Measurements from ENCODE around the gene EYS.

The EYS gene

DNA sequence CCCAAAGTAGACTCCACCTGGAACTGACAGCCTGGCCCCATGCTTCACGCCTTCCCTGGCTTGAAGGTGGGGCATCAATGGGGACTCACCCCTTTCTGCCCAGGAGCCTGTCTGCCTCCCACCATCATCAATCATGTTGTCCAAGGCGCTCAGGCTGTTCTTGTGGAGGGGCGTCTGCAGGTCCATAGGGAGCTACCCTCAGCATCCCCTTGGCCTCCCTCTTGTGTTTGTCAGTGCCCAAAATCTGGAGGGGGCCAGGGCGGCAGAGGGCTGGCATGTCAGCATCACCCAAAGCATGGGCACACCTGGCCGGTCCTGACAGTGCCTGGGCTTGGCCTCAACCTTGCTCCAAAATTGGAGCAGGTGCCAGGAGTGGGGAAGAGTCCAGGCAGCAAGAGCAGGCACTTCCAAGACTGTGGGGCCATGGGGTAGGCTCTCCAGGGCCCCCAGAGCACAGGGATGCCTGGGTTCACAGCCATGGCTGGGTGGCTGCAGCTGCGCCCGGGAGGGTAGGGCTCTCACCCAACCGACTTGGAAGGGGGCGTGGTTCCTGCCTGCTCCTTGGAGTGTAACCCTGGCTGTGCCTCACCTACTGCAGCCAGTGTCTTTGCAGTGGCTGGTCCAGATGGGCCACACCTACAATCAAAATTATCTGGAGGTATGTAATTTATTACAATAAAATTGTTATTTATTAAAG is 903.4 kb downstream of the EYS start:
- no peak for DNase-seq

DNA sequence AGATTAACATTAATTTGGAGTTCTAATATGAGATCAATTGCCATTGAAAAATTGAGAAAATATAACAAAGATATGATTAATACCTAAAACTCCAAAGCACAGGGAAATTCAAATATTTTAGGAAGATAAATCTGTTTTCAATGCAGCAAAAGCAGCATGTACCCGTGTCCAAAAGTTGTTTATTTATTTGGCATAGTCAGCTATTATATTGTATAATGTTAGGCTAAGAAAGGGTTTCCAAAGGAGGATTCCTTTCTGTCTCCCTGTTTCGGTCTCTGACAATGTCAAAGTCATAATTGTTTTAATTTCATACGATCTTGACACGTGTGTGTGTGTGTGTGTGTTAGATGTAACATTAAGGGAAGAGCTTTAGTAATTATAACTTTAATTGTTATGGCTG is 914.5 kb downstream of the EYS start:
- DNase-seq: no peak

DNA sequence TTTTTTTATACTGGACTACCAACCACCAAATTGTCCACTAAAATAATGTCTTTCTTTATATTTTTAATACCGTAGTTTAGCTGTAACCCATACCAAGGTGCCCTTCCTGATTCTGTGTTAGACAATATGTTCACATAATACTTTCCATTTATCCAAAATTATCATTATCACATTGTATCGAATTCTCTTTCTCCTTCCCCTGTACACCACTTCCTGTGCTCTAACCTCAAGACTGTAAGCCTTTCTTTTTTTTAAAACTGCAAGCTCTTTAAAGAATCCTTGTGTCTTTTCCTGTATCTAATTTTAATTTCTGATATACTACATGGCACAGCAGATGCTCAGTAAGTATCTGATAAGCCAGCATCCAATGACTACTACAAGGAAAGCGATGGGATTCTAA is 917.5 kb downstream of the EYS start:
- DNase-seq: no peak

DNA sequence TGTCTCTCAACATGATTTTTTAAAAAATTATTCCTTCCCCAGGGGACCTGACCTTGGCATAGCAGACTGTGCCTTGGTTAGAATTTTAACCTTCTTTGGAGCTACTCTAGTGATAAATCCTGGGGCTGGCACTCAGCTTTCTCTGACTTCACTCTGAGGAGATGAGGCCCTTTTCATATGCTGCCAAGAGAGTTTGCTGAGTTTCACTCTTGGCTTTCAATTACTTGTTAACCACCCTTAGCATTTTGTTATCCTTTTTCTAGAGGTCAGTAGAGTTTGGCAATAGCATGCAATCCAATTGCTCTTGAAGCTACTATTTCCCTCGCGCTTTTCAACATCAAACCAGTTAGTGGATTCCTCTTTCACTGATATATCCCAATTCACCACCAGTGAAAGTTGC is 920.3 kb downstream of the EYS start:
- no peak for DNase-seq

DNA sequence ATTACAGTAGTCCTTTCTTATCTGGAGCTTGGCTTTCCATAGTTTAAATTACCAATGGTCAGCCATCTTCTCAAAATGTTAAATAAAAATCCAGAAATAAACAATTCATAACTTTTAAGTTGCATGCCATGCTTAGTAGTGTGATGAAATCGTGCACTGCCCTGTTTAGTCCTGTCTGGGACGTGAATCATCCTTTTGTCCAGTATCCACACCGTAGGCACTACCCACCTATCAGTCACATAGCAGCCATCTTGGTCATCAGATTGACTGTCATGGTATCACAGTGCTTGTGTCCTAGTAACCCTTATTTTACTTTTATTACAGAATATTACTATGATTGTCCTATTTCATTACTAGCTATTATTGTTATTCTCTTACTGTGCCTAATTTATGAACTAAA is 924.1 kb downstream of the EYS start:
- no peak for DNase-seq

DNA sequence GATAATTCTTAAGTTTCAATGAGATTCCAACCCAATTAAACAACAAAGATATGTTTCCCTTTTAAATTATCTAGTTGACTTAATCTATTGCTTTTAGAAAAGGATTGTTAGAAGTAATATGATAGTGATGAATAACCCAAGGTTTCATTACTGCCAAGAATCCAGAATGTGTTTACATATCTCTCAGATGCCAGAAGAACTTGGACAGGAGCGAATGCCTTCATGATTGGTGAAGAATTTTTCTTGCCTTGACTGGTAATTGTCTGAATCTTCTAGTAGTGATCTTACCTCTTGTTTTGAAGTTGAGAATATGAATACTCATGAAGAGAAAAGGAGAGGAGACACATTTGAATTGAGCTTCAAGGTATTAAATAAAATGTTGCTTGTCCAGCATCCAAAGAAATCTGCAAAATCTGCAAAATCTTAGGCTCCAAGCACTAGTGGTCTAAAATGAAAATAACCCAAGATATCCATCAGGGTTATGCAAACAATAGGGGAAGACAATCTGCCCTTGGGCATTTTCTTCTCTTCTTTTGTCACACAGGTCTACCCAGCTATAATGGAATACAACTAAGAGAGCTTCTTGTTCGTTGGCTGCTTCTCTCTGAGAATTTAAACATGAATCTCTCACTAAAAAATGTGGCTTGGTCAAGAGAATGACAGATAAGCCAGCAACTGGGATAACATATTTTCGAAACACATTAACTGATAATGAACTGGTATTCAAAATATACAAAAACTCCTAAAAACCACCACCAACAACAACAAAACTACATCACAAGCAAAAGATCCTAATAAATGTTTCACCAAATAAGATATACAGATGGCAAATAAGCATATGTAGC is 928.9 kb downstream of the EYS start:
- no peak for DNase-seq

DNA sequence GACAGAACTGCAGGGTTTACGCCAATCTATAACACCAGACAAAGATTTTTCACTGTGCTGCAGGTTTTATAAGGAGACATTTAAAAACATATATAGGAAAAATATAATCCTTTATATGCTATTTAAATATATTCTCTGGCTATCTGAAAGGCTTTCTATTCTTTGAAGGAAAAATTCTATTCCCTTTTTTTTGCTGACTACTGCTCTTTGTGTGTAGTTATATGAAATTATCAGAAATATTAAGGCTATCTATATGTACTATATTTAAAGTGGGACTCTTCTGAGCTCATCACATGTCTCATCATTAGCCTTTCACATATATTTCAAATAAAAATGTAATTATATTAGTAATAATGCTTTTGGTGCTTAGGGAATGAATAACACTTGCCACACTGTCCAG is 930.7 kb downstream of the EYS start:
- no peak for DNase-seq

DNA sequence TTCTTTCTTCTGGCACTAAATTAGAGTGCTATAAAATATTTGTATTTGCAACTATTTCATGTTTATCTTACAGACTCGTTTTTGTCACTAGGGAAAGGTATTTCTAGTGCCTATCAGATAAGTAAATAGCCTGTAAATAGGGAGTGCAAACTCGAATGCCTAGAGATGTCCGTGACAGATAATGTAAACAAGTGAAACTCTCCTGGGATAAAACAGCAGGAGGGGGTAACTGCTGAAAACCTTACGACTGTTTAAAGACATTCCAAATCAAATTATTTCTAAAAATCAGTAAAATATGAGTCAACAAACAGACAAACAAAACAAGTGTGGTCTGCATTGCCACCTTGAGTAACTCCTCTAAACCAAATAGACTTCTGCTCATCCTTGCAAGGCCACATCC is 932.1 kb downstream of the EYS start:
- no peak for DNase-seq

DNA sequence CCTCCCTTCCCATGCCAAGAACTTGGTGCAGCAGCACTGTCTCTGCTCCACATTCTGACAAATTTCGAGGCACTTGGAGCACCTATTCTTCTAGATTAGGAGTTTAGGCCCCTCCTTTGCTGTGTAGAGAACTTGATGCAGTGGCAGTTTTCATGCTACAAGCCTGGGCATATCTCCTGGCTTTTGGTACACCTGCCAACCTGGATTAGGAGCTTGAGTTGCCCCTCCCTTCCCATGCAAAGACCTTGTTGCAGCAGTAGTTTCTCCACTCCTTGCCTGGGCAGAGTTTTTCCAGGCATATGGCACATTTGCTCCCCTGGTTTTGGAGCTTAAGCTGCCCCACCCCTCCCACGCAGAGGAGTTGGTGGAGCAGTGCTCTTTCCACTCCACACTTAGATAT is 956.1 kb downstream of the EYS start:
- DNase-seq: no peak

DNA sequence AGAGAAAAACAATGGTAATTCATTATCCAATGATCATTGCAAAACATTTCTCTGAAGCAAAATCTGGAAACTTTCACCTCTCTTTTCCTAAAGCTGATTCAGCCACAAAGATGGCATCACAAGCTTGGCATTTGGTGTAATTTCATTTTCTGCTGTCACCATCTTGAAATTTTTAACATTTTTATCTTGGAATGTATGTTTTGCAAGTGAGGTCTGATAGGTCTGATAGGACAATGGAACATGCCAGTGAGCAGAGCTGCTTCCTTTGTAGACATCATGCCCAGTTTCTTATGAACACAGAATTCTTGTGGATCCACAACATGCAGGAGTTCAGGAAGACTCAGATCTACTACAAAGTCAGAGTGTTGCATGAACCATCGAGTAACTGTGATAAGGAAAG is 969.6 kb downstream of the EYS start:
- no peak for DNase-seq

DNA sequence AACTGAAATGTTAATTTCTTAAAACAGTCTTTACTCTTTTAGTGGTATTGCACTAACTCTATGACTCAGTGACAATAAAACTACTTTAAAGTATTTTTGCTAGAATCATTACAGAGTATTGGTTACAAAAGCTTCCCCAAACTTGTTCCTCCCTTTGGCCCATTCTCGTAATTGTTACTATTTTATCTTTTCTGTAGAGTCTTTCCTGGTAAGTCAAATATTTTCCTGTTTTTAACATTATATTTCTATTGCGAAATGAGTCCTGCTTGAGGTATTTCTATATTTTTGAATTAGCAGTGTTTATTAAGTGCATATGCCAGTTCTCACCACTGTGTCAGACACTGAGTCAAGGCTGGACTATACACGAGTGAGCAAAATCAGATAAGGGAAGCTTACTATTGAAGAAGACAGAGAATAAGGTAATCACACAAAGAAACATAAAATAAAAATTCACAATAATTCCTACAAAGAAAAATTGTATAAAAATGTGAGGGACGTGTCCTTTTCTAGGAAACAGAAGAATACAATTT is 970.5 kb downstream of the EYS start:
- no peak for DNase-seq

DNA sequence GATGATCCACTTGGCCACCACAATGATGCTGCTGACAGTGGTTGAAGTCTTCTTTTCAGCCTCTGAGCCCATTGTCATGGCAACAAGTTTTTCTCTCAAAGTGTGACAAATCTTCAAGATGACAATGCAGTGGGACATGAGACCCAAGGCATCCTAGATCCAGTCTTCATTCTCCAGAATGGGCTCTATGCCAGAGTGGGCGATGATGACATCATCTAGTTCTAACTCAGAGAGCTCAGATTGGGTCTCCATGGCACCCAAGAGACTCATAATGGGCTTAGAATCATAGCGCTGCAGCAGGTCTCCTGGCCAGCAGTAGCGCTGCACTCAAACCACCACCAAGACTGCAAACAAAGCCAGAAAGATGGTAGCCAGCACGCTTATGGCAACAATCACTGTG is 973.6 kb downstream of the EYS start:
- DNase-seq: no peak

DNA sequence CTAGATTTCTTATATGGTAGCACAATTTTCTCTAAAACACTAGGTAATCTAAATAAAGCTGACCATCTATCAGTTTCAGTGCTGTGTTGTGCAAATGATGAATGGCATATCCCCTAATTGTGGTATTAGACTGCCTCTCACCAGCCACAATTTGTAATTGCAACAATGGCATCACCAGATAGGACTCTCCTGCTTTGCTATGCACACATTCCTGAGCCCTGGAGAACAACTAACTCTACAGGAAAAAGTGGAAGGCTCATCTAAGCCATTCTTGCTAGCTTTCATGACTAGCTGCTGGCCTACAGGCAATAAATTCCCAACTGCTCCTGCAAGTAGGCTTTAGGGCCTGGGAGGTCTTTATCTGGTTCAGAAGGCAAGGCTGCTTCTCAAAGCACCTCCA is 974.1 kb downstream of the EYS start:
- no peak for DNase-seq

DNA sequence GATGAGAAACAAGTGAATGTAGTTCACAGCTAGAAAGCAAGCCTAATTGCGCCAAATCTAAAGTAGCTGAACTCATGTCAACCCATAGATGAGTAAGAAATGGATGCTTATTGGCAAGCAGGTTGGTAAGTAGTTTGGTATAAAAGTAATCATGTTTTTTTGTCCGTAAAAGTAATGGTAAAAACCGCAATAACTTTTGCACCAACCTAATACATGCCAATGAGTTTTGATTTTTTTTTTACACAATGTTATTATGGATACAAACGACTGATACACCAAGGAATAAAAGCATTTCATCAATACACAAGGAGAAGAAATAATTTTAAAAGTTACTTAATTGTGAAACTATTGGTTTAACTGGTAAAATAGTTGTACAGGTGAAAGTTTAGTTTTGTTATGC is 977.5 kb downstream of the EYS start:
- DNase-seq: no peak

DNA sequence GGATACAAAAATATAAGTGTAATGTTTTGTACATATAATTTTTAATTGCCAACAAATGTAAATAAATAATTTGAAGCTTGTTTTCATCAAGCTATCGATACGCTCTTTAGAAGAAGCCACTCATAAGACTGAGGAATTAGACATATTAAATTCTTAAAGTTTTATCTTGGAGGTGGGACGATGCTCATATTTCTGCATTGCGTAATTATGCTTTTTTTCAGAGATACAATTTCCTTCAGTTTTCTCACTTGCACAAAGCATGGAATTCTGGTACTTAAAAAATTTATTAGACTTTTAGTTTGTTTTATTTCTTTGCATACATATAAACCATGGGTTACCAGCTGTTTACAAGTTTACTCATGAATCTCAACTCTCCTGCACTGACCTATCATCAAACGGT is 980.0 kb downstream of the EYS start:
- no peak for DNase-seq

DNA sequence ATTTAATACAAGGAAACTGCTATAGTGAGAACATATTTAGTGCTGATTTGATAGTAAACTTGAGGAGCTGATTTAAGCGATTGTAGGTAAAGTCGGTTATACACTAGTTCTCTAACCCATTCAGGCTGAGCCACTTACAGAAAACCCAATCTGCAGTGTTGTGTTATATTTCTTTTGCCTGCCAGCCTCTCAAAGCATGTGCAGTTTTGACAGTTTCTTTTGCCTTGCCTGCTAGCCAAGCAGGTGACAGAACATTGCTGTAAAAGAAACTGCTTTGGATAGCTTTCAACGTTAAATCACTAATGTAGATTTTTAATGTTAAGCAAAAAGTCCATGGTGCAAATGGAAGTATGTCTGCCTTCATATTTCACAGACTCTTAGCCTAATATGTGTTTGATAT is 982.9 kb downstream of the EYS start:
- no peak for DNase-seq

DNA sequence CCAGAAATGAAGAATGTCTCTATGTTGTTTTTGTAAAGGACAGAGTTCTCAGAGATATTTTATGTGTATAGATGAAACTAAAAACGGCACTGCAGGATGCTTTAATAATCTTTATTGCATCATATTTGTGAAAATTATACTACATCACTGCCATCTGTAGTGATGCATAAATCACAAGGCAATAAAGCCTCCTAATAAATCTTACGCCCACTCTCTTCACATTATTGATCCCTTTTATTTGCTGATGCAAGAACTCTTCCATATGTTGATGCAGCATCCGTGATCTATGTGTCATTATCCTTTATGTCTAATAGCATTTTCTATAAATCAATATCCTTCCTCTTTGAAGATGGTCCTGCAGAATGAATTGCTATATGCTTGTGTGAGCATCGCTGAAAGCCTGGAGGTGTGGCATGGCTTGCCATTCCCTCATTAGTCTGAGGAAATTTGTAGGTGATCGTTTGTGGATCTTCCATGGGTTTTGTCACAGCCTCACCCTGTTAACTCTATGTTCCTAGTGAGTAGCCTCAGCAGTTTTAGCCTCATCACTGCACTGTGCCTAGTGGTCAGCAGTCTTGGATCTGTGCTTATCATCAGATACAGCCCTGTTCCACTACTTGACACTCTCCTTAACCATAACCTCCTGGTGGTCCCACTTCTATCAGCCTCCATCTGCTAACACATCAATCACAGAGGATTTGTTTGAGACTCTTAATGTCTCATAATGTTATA is 983.5 kb downstream of the EYS start:
- DNase-seq: no peak

DNA sequence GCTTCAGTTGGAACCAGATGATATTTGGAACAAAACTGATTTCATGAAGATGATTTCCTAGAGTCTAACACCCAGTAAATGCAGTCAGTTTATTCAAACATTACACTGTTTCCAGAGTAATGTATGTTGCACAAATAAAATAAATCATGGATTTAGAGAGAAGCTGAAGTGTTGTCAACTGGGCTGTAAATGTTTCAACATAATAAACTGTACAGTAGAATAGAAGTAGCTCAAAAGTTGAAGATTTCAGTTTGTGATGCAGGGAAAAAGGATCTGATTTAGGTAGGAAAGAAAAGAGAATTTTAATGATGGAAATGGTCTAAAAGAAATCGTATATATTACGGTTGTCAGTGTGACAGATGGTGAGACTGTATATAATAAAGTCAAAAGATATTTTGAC is 985.2 kb downstream of the EYS start:
- no peak for DNase-seq

DNA sequence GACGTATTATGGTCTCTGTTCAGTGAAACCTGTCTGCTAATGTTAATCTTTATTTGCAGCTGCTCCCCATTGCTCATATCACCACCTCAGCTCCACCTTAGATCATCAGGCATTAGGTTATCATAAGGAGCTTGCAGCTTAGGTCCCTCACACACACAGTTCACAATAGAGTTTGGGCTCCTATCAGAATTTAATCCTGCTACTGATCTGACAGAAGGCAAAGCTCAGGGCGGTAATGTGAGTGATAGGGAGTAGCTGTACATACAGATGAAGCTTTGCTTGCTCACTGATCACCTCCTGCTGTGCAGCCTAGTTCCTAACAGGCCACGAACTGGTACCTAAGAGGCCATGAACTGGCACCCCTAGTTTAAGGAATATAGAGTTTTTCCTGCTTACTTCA is 989.7 kb downstream of the EYS start:
- DNase-seq: no peak

DNA sequence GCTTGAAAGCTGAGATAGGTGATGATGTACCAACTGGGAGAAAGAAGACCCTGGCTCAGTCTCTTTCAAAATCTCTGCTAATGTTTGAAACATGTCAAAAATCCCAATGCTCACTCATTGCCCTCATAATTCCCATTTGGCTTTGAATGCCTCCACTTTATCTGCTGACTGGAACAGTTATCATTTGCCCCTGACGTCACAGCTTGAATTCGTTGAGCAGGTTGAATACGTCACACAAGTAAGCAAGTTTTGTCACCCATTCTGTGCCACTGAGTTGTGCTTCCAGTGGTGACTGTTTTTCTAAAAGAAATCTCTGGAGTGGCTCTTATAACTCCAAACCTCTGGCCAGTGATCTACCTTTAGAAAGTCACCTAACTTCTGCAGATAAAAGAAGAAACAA is 991.4 kb downstream of the EYS start:
- DNase-seq: no peak

DNA sequence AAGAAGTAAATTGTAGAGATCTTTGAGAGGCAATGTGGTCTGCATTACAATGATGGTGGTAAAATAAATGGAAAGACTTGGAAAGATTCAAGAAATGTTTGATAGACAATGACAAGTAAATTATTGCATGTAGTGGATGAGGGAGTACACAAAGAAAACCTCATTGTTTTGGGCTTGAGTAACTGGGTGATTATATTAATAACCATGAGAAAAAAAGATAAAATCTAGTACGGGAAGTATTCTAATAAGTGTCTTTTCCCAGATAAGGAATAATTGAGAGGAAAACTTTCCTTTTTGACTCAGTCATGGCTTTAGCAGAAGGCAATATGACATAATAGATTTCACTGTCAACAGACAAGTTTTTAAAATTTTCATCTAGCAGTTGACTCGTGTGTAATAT is 993.0 kb downstream of the EYS start:
- no peak for DNase-seq

DNA sequence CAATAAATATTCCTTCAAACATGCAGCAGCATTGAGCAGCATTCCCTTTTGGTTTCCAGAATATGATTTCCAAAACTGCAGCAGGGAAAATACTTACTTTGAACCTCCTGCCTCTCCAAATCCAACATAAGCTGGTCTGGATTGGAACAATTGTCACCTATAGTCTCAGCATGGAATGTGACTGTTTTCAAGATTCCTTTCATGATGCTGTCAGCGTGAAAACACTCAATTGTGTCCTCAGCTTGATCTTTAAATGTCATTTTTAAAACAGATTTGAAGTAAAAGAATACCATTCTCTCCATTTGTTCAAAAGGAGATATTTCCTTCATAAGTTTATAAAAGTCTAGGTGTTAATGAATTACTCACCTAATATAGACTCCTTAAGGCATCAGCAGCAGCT is 993.9 kb downstream of the EYS start:
- no peak for DNase-seq

DNA sequence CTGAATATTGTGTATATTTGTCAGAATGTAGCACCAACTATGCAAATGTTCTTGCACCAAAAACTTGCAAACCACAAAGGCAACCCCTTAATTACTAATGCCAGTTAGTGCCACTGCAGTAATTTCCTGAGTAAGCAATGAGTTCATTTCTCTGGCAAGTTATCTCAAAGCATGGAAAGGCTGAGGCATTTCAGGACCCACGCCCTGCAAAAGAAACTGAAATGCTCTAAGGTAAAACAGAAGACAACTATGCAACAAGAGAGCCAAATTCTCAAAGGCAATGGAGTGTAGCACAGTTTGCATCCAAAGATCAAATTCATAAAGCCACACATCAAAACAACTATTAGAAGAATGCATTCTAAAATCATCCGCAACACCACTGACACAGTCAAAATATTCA is 994.4 kb downstream of the EYS start:
- no peak for DNase-seq

DNA sequence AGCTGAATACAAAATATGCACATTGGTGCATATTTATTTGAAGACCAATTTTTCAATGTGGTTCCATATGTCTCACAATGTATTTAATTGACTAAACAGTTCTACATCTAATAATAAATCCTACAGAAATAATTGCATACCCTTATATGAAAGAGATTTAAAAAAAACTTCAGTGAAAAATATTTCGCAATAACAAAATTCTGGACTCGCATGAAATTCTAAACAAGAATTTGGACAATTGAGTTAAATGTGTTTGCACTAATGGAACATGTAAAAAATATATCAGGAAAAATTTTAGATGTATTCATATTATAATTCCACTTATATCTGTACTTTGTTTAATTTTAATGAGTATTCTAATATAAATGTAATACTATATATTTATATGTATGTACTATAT is 1003.1 kb downstream of the EYS start:
- no peak for DNase-seq
